ENCODE results near the gene LIFR.

Gene LIFR

DNA sequence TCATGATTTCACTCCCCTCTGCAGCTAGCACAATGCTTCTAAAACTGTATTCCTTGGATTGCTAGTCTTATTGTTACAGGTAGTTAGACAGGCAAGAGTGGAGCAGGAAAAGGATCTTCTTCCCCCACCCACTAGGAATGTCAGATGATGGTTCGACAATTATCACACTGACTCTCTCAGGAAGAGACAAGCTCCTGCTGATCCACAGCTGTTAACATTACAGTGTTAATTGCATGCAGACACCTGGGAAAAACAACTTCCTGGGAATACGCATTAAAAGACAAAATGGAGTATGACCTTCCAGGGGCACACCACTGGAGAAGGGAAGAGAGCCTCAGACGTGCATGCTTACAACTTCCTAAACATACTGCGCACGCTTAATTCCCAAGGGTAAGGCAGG, 46.2 kb upstream of the LIFR start:
- Histone ChIP-seq H3K9ac (ENCODE audit: low read depth, low read length, poor library complexity, severe bottlenecking) (no peak overlapping the region), H3F3A (ENCODE audit: low read depth) (no peaks in the 10 kb centered on the region), H3K27me3 (ENCODE audit: insufficient read depth, low read length, poor library complexity, severe bottlenecking) (no peaks in the 10 kb centered on the region), H3K4me1 (ENCODE audit: insufficient read depth, low read length, poor library complexity, severe bottlenecking) (no peaks in the 10 kb centered on the region), H3K9me2 (replicated peaks; ENCODE audit: low read depth, low read length) (no peaks in the 10 kb centered on the region), H2AFZ (ENCODE audit: low read length) (no peak overlapping the region), H3K4me3 (ENCODE audit: low read length, poor library complexity, severe bottlenecking) (no peak overlapping the region), H4K20me1 (ENCODE audit: insufficient read depth, low read length, poor library complexity, severe bottlenecking) (no peaks in the 10 kb centered on the region), H3K4me2 (ENCODE audit: low read depth, low read length, poor library complexity, severe bottlenecking) (no peak overlapping the region), H3K9me3 (ENCODE audit: insufficient read depth, low read depth, low read length) (no peaks in the 10 kb centered on the region), H3K36me3 (ENCODE audit: insufficient read depth, low read length) (no peaks in the 10 kb centered on the region), H3K79me2 (ENCODE audit: insufficient read depth, low read length) (no peaks in the 10 kb centered on the region)
- TF ChIP-seq EZH2phosphoT487 (IDR thresholded peaks at IDR 0.05; ENCODE audit: borderline replicate concordance) (no peak), CTCF (conservative IDR thresholded peaks at IDR 0.05; ENCODE audit: low read length) (no peak)

DNA sequence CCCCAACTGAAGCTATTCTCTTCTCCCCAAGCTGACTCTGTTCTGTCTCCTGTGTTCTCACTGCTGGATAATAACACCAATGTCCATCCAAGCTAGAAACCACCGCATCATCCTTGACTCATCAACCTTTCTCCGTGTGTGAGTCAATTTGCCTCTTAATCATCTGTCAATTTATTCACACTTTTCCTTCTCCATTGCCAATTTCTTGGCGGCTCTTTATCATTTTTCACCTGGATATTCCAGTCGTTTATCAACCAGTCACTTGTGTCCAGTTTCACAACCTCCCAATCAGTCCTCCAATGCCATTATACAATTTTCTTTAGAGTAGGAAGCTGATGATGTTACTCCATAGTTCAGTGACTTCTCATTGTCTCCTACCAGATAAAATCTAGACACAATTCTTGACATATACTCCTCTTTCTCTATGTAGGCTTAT, 45.4 kb upstream of the LIFR start:
- no peaks in the 10 kb centered on the region for H3K79me2 ChIP-seq (ENCODE audit: insufficient read depth, low read length)
- no peaks in the 10 kb centered on the region for H3K9me3 ChIP-seq (ENCODE audit: insufficient read depth, low read depth, low read length)
- H3K36me3 ChIP-seq (ENCODE audit: insufficient read depth, low read length) = no peaks in the 10 kb centered on the region
- no peaks in the 10 kb centered on the region for H3F3A ChIP-seq (ENCODE audit: low read depth)
- no peaks in the 10 kb centered on the region for H3K27me3 ChIP-seq (ENCODE audit: insufficient read depth, low read length, poor library complexity, severe bottlenecking)
- no peaks in the 10 kb centered on the region for H3K4me1 ChIP-seq (ENCODE audit: insufficient read depth, low read length, poor library complexity, severe bottlenecking)
- H3K9me2 ChIP-seq (replicated peaks; ENCODE audit: low read depth, low read length) = no peaks in the 10 kb centered on the region
- no peak overlapping the region for H3K9ac ChIP-seq (ENCODE audit: low read depth, low read length, poor library complexity, severe bottlenecking)
- no peak overlapping the region for H3K4me2 ChIP-seq (ENCODE audit: low read depth, low read length, poor library complexity, severe bottlenecking)
- no peaks in the 10 kb centered on the region for H4K20me1 ChIP-seq (ENCODE audit: insufficient read depth, low read length, poor library complexity, severe bottlenecking)
- no peak overlapping the region for H3K4me3 ChIP-seq (ENCODE audit: low read length, poor library complexity, severe bottlenecking)
- TF ChIP-seq EZH2phosphoT487 (IDR thresholded peaks at IDR 0.05; ENCODE audit: borderline replicate concordance) (no peak), CTCF (conservative IDR thresholded peaks at IDR 0.05; ENCODE audit: low read length) (no peak)
- H2AFZ ChIP-seq (ENCODE audit: low read length) = no peak overlapping the region

- no peaks in the 10 kb centered on the region for H3K36me3 ChIP-seq (ENCODE audit: insufficient read depth, low read length)
- no peak overlapping the region for H2AFZ ChIP-seq (ENCODE audit: low read length)
- no peak overlapping the region for H3K9ac ChIP-seq (ENCODE audit: low read depth, low read length, poor library complexity, severe bottlenecking)
- H4K20me1 ChIP-seq (ENCODE audit: insufficient read depth, low read length, poor library complexity, severe bottlenecking) = no peaks in the 10 kb centered on the region
- H3K9me2 ChIP-seq (replicated peaks; ENCODE audit: low read depth, low read length) = no peaks in the 10 kb centered on the region
- no peaks in the 10 kb centered on the region for H3K9me3 ChIP-seq (ENCODE audit: insufficient read depth, low read depth, low read length)
- H3K4me2 ChIP-seq (ENCODE audit: low read depth, low read length, poor library complexity, severe bottlenecking) = no peak overlapping the region
- no peak overlapping the region for H3K4me3 ChIP-seq (ENCODE audit: low read length, poor library complexity, severe bottlenecking)
- H3K4me1 ChIP-seq (ENCODE audit: insufficient read depth, low read length, poor library complexity, severe bottlenecking) = no peaks in the 10 kb centered on the region
- no peaks in the 10 kb centered on the region for H3F3A ChIP-seq (ENCODE audit: low read depth)
- no peaks in the 10 kb centered on the region for H3K79me2 ChIP-seq (ENCODE audit: insufficient read depth, low read length)
- no peaks in the 10 kb centered on the region for H3K27me3 ChIP-seq (ENCODE audit: insufficient read depth, low read length, poor library complexity, severe bottlenecking)
- TF ChIP-seq EZH2phosphoT487 (IDR thresholded peaks at IDR 0.05; ENCODE audit: borderline replicate concordance) (no peak), CTCF (conservative IDR thresholded peaks at IDR 0.05; ENCODE audit: low read length) (no peak)
These were observed 44.9 kb upstream of the LIFR start for GRCh38 chr5:38601133-38601862.

Data from Loucy (cell line).